Central memory CD4-positive, alpha-beta T cell (primary cell): Measurements from ENCODE around the gene YPEL1.

ENCODE experiments used
- DNase-seq: peaks from one replicate; pipeline ENCODE4 v3.0.0; 2022
- total RNA-seq, 3 experiments: gene quantifications; one replicate each; lab custom pipeline; 2026; lab: John Stamatoyannopoulos, UW

YPEL1 gene
- total RNA-seq, result 0.21 to 10.1 (median 9.1) reads per million in 3 experiments

DNA sequence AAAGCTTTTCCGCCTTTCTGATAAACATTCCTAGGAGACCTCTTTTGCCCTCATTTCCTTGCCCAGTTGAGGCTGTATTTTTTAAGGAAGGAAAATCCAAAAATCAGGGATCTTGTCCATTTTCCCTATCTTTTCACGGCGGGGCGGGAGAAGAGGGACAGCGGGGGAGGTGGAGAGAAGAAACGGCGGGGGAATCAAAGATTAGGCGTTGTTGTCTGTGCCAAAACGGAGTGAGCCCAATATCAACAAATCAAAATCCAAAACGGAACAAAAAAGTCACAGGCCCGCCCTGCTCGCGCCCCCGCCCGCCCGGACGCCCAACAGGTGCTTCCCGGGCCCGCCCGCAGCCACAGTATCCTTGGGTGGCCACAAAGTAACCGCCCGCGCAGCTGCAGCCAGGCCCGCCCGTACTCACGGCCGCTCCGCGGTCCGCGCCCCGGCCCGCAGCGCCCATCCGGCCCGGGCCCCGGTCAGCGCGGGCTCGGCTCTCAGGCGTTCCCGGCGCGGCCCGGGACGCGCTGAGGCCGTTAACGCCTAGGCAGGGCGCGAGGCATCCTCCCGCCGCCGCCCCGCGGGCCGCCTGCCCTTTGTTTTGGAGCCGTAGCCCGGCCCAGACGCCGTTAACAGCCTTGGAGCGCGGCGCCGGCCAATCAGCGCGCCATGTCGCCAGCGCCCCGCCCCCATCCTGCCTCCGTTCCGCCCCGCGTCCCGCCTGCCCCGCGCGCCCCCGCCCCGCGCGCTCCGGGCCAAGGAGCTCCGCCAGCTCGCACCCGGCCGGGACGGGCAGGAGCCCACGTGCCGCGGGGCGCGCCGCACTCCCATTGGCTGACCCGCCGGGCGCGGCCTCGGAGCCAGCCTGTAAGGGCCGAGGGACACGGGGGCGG is at the start of gene YPEL1:
YPEL1 (minus strand) TSS at position 595 of the 884 bp plus-strand sequence. CDS start 25,050 bp downstream, outside the sequence.
- peak; percentile 97 for DNase-seq

DNA sequence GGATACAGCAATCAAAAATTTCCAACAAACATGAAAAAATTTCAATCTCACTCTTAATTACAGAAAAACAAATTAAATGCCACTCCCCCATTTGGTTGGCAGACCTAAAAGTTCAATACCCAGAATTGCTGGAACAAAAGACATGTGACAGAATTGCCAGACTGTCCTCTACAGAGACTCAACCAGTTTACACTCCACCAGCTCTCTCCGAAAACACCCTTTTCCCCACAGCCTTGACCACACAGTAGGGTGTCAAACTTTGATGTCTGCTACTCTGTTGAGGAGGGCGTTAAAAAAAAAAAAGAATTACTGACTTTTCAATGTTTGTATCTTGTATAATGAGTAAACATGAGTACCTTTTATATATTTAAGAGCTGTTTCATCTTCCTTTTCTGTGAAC is 44.7 kb upstream of the YPEL1 start:
- no peak for DNase-seq

- no peak for DNase-seq
These were observed 43.9 kb upstream of the YPEL1 start for GRCh38 chr22:21779444-21779843.

DNA sequence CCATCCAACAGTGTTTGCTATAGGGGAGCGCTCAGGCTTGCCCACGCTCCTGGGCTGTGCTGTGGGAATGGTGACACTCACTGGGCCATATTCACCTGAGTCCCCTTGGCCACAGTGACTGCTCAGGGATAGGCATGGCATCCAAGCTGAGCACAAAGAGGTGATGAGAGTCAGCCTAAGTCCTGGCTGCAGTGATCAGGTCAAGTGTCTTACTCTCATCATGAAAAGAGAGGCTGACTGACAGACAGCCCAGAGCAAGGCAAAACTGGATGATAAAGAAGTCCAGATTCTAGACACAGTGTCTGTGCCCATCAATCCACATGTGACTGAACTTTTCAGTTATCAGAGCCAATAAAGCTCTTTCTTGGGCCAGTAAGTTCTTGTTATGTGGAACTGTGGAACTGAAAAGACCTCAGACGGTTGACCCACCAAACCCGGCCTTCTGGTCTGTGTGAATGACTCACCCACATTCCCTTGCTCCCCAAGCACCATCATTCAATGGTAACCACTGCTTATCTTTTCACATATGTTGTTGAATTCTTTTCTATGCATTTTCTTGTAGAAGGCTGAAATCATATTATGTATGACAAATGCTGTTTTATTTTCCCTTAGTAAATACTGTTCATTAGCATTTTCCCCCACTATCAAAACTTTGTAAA is 43.2 kb upstream of the YPEL1 start:
- no peak for DNase-seq

GRCh38 chr22:21771631-21771976 is 36.0 kb upstream of the YPEL1 start:
- no peak for DNase-seq

DNA sequence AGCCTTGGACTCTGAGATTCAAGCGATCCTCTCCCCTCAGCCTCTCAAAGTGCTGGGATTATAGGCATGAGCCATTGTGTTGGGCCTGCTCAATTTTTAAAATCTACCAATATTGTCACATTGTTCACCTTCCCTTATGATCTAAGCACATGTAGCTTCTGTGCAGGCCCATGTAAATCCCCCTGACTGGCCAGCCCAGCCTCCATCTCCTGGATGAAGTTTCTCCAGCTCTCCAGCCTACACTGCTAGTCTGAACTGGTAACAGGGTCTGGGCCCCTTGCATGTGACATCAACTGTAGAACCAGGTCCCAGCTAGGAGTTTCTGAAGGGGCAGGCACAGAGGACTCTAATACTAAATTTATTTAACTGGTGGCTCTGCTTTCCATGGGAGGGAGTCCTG is 32.8 kb upstream of the YPEL1 start:
- no peak for DNase-seq

DNA sequence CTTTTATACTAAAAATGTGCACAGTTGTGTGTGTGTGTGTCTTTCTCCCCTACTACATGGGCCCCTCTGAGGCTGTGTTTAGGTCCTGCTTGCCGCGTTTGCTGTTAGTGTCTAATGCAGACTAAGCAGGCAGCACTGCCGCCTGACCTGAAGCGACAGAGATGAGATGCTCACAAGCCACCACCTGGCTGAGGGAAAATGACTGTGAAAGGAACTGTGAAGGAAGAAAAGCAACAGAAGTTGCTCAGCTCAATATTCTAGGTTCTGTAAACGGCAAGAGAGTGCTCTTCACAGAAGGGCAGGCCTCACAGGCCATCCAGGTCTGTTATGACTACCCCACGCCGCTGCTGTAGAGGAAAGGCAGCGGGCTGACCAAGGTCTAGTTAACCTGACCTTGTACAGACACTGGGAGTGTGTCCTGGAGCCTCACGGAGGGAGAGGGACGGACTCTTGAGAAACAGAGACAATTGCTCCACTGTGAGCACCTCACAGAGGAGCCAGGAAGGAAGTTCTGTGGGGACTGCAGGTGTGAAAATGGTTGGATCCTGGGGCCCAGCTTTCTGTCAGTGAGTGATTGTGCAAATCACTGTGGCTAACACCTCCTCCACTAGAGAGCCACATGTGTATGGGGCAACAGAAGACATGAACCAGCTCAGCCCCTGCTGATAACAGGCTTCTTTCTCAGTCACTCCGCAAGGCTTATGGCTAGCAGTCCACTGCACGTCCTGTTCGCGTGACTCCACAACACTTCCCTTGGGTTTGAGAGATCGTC is 31.3 kb upstream of the YPEL1 start:
- peak; percentile 61 for DNase-seq

DNA sequence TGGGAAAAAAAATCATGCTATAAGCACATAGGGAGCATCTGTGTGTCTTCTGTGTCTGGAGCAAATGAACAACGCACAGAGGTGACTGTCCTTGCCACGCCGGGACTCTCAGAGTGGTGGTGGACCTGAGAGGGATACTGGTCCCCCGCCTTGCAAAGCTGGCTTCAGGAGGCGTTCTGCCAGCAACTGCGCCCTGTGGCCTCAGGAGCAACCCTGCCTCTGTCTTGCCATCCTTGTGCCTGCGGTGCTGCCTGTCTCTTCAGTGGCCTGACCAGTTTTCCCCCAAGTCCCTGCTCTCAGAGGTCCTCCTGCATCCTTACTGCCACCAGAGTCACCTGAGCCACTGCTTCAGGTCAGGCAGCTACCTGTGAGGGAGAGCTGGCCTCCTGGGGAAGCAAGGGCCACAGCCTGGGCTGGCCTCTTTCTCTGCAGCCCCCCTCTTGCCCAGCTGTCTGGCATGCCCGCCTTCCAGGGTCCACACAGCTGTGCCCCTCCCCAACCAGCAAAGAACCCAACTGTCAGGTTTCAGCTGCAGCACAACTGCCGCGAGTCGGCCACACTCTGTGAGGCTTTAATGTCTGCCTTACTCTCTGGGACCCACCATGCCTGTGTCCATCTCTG is 30.4 kb upstream of the YPEL1 start:
- DNase-seq, result no peak

DNA sequence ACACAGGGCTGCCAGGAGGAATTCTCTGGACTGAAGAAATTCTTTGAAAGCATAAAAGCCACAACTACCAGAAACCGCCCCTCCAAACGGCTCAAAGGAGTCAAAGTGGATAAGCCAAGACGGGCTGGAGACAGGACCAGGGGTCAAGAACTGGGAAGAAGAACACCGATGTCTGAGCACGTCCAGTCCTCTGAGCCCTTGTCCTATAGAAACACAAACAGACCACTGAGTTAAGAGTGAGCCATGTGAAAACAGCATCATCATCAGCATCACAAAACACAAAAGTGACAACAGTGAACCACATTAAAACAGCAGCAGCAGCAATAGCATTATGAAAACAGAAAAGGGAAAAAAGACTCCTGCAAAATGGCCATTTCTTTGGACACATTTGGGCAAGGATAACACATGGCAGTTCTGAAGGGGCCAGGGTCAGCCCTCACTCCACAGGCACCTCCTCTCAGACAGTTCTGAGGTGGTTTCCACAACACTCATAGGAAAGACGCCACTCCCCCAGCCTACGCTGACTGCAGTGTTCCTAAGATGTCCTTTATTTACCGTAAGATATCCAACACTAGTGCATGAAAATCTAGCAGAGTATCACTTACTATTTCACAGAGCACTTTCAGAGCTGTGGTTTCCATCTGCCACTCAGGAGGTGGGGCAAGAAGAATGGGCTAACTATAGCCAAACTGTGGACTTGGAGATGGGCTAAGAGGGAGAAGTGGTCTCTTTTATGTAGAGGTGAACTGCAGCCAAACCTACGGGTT is 28.6 kb upstream of the YPEL1 start:
- no peak for DNase-seq

DNA sequence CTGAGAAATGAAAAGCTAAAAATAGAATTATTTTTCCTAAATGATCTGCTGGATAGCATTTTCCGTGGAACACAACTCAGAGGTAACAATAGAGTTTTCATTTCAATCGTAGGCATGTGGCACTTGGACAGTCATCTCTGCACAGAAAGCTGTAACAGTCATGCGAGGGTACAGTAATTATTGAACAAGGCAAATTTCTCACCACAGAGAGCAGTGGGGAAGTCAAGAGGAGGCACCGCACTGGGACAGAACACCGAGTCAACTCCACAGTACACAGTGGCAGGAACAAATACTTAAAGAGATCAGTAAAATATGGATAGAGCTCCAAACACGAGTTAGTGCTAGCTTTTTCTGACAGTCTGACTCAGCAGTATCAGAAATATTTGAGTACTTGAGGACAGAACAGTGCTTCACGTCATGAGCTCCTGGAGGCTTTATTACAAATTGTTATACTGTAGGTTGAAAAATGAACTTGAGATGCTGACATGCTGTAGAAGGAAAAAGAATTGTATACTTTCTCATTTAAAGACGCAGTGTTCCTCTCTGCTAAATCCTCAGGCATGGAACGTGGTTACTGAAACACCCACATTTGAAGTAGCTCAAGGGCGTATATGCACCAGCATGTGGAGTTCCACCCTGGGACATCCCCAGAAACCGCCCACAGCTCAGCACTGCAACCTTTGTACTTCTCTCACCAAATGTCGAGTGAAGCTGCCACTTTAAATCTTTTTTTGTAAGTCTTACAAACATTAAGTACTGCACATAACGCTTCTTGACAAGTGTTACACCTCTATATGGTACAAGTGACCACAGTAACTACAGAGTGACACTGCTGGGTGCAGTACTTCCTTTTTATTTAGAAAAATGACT is 27.4 kb upstream of the YPEL1 start:
- no peak for DNase-seq

DNA sequence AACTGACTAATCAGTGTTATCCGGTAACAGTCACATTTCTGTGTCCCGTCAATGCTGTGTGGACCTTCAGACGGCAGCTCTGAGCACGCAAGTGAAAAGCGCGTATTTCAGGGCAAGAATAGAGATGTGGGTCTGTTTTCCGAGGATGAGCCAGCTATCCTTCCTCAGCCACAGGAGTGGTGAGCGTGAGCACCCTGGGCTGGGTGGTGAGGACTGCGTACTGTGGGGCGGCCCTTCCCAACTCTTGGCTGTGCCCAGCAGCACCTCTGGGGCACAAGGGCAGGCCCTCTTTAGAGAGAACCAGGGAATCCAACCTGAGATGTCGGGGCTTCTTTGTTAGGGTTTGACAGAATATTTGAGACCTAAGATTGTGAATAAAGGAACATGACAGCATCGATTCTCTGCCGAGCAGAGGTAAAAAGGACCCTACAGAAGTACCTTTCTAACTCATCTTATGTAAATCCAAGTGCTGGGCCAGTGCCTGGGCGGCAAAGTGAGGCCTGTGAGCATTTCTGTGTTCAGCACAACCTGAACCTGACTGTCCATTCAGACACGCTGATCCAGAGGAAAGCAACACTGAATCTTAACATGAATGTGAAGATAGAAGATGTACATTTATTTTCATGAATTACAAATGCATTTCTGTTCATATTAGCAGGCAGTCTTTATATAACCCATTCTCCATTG is 26.5 kb upstream of the YPEL1 start:
- DNase-seq, result no peak

GRCh38 chr22:21761086-21761485 is 25.5 kb upstream of the YPEL1 start:
- DNase-seq, result no peak

DNA sequence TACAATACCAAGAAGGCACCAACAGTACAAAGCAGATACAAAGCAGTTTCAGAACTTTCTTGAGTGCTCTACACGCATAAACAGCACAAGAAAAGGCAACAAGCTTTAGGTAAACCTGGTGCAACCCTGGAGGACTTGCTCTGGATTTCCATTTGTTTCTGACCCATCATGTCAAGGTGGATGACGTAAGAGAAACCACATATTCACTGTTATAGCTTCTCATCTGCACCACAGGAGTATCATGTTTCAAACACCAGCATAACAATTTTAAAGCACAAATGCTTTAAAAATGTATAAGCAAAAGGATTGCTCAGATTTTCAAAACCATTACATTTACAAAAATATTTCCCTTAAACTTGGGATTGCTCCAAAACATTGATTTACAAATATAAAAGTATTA is 25.0 kb upstream of the YPEL1 start:
- DNase-seq, result no peak

- DNase-seq, result no peak
These were observed 24.2 kb upstream of the YPEL1 start for GRCh38 chr22:21759646-21760376.

DNA sequence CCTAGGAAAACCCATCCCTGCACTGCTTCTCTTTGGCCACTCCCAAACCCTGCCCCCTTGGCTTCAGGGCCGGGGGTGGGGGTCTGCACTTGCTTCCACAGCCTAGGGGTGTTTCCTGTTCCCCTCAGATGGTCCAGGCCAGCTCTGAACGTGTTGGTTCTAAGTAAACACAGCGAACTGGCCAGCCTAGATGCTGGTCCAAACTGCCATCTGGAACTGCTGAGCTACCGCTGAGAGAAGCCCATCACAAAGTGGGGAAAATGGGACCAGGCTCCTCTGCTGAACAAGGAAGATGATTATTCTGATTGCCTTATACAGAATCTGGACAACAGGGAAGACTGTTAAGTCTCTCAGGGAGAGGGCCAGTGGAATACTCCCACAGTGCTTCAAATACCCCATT is 23.5 kb upstream of the YPEL1 start:
- no peak for DNase-seq

DNA sequence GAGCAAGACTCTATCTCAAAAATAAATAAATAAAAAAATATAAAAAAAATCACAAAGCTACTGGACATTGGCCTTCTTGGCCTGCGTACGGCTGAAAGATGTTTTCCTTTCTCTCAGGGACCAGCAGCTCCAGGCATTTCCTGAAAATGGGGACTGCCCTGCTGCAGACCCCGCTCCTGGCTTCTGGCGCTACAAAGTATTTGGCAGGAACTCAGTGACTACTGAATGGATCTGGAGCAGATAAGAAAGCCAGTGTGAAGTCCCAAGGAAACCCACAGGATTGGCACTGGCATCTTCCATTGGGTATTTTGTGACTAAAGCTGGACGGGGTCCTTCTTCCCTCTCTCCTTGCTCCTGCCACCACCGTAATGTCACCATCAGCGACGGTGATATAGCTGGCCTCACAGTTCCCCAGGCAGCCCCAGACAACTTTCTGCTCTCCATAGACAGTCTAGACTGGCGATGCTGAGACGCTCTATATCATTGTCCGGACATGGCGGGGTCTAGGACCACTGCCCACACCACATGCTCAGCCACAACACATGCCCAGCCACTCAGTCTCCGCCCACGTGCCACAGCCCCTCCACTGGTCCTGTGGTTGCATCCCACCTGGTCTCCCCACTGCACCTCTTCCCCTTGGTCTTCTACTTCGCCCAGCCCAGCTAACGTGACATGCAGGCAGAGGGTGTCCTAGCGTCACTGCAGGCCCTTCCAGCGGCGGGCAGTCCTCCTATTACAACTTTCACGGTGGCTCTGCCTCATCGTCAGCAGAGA is 22.7 kb upstream of the YPEL1 start:
- no peak for DNase-seq

DNA sequence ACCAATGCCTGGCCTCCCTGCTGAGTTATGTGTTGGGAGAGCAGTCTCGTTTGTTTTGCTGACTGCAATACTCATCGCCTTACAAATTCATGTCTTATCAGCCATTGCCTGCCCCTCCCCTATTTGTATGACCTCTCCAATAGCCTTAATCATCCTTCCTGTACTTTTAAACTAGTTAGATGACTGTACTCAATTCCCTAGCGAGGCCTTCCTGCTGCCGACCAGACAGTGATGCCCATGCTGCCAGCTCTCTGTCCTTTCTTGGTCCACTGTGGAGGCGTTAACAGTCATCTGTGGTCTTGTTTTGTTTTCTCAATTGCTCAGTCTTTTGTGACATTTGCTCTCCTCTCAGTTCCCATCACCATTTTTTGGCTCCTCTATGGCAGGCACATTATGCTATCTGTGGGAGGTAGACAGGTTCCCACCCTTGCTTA is 20.3 kb upstream of the YPEL1 start:
- DNase-seq, result no peak

- DNase-seq, result no peak
These were observed 18.9 kb upstream of the YPEL1 start for GRCh38 chr22:21754523-21754922.
